Activated CD4-positive, alpha-beta T cell treated with anti-CD3 and anti-CD28 coated beads for 1 hour (primary cell): Measurements from ENCODE around the gene PLA2R1.

Experiments
- DNase-seq: peaks from one replicate; pipeline ENCODE4 v3.0.0-alpha.2; 2020

PLA2R1 gene

DNA sequence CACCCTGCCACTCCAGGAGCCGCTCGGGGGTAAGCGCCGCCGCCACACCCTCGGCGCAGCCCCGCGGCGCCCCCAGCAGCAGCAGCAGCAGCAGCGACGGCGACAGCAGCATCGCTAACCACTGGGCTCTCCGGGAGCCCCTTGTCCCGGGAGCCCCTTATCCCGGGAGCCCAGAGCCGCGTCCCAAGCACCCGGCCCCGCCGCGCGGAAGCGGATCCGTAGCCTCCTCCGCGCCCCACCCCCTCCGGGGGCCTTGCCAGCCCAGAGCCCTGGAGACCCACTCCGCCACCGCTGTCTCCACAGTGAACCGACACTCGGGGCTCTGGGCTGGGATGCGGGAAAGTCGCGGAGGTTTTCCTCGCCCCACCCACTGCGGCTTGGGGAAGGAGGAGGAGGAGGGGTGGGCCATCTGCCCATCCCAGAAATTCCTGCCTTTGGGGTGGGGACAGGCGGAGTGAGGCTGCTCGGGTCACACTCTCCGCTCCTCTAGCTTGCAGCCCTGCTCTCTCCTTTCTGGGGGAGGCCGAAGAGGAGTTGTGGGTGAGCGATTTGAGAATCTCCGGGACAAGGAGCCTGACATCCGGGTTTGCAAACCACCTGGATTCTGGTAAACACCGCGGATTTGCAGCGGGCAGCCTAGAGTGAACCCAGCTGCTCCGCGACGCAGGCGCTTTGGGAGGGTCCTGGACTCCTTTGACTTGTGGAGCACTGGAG is at the start of gene PLA2R1:
PLA2R1 (minus strand) TSS at position 324 of the 714 bp plus-strand sequence; CDS start at position 112, 212 bp downstream.
- DNase-seq: no peak

- DNase-seq: no peak
Measured at GRCh38 chr2:160110674-160111239, 48.3 kb upstream of the PLA2R1 start.

DNA sequence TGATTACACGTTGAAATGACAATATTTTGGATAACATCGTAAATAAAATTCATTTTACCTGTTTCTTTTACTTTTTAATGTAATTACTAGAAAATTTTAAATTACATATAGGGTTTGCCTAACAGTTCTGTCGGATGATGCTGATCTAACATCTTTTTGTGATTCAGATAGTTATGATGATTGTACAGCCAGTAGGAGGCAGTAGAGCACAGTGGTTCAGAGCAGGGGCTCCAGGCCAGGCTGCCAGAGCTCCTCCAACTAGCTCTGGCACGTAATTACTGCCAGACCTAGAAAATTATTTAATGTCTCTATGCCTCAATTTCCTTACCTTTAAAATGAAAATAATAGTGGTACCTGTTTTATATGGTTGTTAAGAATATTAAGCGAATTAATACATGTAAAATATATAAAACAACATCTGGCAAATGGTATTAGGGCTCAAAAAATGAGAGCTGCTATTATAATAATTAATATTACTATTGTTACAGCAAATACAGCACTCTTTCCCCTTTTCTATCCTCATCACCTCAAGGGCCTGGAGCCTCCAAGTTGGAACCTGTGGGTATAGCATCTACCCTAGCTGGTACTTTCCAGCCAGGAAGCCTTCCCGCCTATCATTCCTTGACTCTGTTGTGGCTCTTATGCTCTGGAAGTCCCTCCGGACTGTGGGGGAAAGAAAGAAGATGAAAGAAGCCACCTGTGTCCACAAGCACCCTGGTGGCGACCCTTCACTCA is 47.7 kb upstream of the PLA2R1 start:
- DNase-seq: peak; percentile 13

DNA sequence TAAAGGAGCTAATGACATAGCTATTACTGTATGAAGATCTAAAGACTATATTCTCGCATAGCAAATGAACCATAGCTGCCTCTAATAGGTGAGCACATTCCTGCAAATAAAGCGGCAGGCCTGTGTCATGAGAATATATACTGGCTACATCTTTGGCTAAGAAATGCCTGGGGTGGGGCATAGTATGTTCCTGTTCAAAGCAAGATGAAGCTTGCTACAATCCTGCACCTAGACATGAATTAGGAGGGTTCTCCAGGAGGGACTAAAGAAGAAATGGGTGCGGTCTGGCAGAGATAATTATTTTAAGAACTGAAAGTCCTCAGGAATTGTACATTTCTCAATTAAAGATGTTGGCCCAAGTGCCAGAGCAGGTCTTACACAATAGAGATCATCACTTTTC is 46.8 kb upstream of the PLA2R1 start:
- no peak for DNase-seq

- no peak for DNase-seq
Measured at GRCh38 chr2:160108646-160109045, 46.2 kb upstream of the PLA2R1 start.

DNA sequence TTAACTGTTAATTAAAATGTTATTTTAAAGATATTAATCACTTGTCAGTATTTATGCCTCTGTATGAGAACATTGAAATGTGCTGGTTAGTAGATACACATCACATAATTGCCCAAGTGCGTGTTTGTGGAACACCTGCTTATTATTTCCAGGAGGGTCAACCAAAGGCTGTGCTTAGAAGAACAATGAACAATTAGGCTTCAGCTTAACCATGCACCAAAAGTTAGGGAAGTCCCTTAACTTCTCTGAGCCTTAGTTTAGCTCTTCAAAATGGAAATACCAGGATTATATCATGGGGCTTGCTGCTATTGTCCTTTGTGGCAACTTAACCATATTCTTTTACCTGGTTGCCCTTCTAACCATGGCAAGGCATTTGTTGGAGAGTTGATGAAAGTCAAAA is 43.0 kb upstream of the PLA2R1 start:
- DNase-seq: no peak

- DNase-seq: no peak
Measured at GRCh38 chr2:160104115-160104514, 41.7 kb upstream of the PLA2R1 start.

DNA sequence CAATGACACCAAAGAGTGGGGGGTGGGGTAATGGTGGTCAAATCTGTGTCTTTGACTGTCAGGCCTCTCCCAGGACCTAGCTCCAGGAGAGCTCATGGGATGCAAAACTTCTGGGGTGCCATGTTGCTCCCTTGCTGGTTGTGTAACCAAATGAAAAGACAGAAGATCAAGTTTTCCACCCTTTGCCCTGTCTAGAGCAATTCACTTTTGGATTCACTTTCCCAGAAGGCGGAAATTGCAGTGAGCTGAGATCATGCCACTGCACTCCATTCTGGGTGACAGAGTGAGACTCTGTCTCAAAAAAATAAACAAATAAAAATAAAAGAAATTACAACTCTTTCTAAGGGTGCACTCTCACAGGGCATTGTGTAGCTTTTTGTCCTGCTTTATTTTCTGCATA is 34.9 kb upstream of the PLA2R1 start:
- no peak for DNase-seq

GRCh38 chr2:160096409-160096808 is 34.0 kb upstream of the PLA2R1 start:
- no peak for DNase-seq

DNA sequence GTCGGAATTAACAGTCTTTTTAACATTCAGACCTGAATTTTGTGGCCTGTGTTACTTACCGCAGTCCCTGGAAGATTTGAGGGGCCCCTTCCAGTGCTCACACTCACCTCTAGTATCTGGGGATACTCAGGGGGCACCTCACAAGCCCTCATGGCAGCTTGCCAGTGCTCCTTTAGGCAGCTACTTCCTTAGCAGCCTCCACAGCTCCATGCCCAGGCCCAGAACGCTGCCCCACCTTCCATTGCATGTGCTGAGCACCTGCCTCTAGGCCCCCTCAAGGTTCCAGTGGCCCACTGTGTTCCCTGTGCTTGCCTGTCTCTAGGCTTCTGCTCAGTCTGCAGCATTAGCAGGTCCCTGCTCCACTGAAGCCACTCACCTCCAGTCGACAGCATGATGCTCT is 30.0 kb upstream of the PLA2R1 start:
- DNase-seq: no peak

DNA sequence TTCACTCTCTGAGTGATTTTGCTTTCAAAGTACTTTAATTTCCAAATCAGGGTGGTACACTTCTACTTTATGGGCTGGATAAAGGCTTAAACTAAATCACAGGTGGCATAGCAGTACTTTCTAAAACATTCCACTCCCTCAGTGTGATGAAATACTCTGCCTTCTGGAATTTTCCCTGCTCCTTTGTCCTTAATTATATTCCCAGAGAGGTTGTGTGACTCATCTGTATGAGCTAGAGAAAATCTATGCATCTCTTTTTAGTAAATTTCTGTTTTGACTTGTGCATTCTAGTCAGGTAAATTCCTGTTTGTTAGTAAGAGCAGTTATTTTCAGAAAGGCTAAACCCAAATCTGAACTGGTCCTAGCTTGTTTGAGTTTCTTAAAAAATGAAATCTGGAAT is 29.0 kb upstream of the PLA2R1 start:
- no peak for DNase-seq

- DNase-seq: no peak
Measured at GRCh38 chr2:160087854-160088745, 25.7 kb upstream of the PLA2R1 start.

DNA sequence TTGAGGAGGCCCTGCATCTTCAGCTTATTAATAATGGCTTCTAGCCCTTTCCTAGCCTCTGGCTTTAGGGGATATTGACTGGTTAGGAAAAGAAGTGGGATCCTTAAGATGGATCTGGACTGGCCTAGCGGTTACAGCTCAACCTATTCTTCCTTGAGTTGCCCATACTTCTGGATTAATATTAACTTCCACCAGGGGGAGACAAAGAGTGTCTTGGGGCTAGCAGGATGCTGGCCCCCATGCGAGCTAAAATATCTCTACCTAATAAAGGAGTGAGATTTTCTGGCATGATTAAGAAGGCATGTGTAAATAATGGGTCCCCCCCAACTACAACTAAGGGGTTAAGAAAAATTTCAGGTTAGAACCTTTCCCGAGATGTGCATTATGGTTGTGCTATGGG is 23.2 kb upstream of the PLA2R1 start:
- no peak for DNase-seq

- DNase-seq: no peak
Measured at GRCh38 chr2:160077912-160078810, 15.7 kb upstream of the PLA2R1 start.

GRCh38 chr2:160076914-160077313 is 14.5 kb upstream of the PLA2R1 start:
- no peak for DNase-seq

DNA sequence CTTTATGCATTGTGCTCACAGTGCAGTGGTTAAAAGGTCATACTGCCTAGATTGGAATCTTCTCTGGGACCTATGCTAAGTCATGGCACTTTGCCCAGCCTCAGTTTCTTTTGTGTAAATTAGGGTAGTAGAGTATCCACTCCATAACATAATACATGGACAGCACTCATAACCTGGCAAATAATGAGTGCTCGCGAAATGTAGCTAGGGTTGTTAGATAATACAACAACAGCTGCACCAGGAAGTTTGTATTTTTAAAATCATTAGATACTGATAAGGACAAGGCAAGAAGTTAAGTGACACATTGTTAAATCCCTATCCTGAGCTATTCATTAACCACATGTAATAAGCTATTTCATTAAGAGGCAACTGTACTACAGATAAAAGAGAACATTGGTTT is 13.8 kb upstream of the PLA2R1 start:
- DNase-seq: no peak

GRCh38 chr2:160075171-160075570 is 12.8 kb upstream of the PLA2R1 start:
- DNase-seq: no peak

DNA sequence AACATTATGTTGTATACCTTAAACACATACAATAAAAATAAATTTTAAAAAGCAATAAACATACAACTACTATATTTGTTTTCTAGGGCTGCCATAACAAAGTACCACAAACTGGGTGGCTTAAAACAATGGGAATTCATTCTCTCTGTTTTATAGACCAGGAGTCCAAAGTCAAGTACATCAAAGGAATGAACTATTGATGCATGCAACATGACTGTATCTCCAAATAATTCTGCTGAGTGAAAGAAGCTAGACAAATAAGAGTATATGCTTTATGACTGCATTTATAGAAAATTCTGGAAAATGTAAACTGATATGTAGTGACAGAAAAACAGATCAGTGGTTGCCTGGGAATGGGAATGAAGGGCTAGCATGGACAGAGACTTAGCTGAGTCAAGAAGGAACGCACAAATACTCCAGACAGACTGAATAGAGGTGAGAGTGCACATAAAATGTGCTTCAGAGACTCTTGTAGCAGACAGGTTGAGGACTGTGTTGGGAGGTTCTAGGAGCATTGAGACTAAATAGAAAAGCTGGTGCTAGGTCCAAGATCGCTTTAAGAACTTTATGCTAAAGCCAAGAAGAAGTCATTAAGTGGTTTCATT is 11.0 kb upstream of the PLA2R1 start:
- DNase-seq: no peak

DNA sequence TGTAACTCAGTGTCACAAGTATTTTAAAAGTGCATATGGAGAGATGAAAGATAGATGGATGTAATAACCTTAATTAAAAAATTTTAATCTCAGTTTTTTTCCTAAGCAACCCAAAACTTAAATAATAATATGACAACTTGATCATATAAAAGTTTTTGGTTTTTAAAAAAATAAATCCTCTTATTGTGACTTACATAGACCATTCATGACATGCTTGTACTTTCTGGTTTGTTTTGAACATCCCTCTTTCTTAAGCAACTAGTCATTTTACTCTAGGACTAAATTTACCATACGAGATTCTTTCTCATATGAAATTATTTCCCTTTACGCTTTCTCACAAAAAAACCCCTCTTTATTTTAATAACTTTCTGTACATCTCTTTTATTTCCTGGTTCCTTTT is 6.5 kb upstream of the PLA2R1 start:
- DNase-seq: no peak

DNA sequence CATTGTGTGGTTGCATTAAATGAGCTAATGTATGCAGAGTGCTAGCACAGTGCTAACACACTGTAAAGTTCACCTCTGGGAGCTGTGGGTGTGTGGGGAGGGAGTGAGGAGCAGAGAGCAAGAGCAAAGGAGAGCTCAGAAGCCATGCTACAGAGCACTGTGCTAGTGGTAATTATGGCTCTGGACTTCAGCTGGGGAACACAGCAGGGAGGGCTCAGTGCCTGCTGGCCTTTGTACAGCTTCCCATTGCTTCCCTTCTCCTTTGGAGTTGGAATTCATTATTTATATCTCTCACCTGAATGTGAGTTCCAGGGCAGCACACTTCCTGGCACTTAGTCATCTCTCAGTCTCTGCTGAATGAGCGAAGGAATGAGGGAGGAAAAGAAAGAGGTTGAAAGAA is 2.5 kb upstream of the PLA2R1 start:
- DNase-seq: no peak

- no peak for DNase-seq
Measured at GRCh38 chr2:160063879-160064612, 1.6 kb upstream of the PLA2R1 start.
